Measurements from ENCODE around the gene NDST4.

Gene NDST4

GRCh38 chr4:114907568-114907967 lies 205.9 kb downstream of the NDST4 start:
- no peak for DNase-seq (ENCODE audit: low read depth in 2 of 2)

- DNase-seq (ENCODE audit: low read depth in 2 of 2), result no peak
Observed at GRCh38 chr4:114905017-114905416, 208.4 kb downstream of the NDST4 start.

DNA sequence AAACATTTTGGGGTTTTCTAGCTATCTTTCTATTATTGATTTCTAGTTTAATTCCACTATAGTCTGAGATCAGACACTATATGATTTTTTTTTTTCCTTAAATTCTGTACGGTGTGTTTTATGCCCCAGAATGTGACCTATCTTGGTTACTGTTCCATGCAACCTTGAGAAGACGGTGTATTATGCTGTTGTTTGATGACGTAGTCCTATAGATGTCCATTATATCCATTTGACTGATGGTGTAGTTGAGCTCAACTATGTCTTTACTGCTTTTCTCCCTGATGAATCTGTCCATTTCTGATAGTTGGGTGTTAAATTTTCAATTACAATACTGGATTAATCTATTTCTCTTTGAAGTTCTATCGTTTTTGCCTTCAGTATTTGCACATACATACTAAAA lies 212.5 kb downstream of the NDST4 start:
- DNase-seq (ENCODE audit: low read depth in 2 of 2), result no peak

DNA sequence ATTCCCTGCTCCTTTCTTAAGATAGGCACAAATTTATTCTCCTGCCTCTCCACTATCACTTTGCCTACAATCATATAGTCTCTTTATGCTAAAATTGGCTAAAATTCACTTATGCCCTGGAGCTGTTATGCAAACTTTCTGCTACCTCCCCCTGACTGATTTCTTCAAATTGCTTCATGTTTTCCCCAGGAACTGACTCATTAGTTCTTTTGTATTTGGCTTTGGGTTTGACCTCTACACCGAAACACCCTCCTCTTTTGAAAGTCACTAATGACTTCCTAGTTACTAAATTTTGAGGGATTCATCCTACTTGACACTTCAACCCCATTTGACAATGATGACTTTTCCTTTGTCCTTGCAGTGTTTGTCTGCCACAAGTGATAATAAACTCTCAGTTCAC lies 222.6 kb downstream of the NDST4 start:
- no peak for DNase-seq (ENCODE audit: low read depth in 2 of 2)

GRCh38 chr4:114886761-114887160 lies 226.7 kb downstream of the NDST4 start:
- DNase-seq (ENCODE audit: low read depth in 2 of 2), result no peak

DNA sequence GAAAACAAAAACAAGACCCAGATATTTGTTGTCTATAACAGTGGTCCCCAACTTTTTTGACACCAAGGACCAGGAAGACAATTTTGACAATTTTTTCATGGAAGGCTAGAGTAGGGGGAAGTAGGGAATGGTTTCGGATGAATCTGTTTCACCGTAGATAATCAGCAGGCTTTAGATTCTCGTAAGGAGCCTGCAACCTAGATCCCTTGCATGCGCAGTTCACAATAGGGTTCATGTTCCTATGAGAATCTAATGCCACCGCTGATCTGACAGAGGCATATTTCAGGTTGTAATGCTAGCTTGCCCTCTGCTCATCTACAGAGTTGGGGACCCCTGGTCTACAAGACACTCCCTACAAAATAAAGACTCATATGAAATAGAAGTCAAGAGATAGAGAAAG lies 229.8 kb downstream of the NDST4 start:
- DNase-seq (ENCODE audit: low read depth in 2 of 2), result no peak

GRCh38 chr4:114879916-114880669 lies 233.3 kb downstream of the NDST4 start:
- no peak for DNase-seq (ENCODE audit: low read depth in 2 of 2)

DNA sequence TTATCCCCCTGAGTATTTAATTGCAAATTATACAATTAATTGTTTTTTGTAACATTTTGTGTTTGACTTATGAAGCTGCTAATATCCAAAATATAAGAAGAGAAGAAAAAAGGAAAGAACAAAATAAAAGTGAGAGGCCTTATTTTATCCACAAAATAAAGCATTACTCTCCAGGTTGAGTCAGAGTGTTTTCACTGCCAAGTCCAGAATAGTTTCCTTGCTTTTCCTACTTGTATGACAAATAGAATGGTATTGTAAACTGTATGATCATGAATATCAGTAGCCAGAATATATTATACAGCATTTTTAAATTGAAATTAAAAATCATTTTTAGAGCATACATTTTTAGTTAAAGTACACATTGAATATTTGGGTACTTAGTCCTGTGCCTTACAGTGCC lies 237.8 kb downstream of the NDST4 start:
- DNase-seq (ENCODE audit: low read depth in 2 of 2), result no peak

DNA sequence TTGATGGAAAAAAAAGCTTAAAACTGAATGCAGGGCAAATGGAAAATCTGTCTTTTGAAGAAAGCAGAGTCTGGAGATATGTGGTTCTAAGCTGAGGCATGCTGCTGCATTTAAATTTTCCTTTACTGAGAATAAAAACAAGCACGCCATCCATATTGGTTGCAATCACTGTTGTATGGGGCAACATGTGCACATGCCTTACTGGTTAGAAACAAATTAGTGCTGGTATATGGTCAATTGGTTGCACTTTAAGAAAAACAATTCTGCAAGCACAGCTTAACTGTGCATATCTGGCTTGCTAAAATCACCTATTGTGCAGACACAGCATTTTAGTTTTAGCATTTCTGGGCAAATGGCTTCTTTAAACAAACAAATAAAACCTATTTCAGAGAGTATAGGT lies 239.1 kb downstream of the NDST4 start:
- DNase-seq (ENCODE audit: low read depth in 2 of 2), result no peak

DNA sequence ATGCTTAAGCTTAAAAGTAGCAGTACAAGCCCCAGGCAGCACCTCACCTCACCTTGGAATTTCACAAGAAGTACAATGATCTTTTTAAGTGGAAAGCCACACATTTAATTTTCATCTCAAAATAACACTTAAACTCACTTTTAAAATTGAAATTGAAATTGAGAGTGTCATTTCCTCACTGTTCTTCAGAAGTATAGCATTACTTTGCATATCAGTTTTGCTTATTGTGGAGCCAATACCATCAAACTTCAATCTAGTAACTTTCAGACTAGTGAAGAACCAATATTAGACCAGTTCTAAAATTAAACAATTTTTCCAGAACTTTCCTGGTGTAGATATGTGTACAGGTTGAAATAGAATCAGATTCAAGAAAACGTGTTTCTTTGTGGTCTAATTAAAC lies 242.4 kb downstream of the NDST4 start:
- no peak for DNase-seq (ENCODE audit: low read depth in 2 of 2)

- no peak for DNase-seq (ENCODE audit: low read depth in 2 of 2)
Observed at GRCh38 chr4:114866901-114867670, 246.3 kb downstream of the NDST4 start.

DNA sequence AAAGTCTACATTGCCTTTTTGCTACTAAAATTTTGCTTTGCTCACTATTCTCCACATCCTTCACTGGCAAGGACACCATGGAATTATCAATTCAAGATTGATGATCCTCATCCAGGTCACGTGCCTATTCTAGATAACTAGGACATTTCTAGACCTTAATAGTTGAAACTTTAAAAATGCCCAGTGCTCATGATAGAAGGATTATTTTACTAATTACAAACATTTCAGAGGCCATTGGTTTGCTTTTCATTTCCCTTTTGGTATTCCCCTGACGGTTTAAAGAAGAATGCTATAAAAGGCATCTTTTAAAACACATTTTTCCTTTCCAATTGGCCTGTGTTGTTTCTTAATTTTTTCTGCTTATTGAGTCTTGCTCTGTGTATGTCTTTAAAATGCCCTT lies 249.4 kb downstream of the NDST4 start:
- no peak for DNase-seq (ENCODE audit: low read depth in 2 of 2)

GRCh38 chr4:114860786-114861185 lies 252.6 kb downstream of the NDST4 start:
- DNase-seq (ENCODE audit: low read depth in 2 of 2), result no peak

- no peak for DNase-seq (ENCODE audit: low read depth in 2 of 2)
Observed at GRCh38 chr4:114857831-114858230, 255.6 kb downstream of the NDST4 start.

GRCh38 chr4:114839986-114840385 lies 273.4 kb downstream of the NDST4 start:
- no peak for DNase-seq (ENCODE audit: low read depth in 2 of 2)

GRCh38 chr4:114830628-114831027 lies 282.8 kb downstream of the NDST4 start:
- DNase-seq (ENCODE audit: low read depth in 2 of 2), result no peak

GRCh38 chr4:114827651-114828050 lies 285.8 kb downstream of the NDST4 start:
- no peak for DNase-seq (ENCODE audit: low read depth in 2 of 2)

- DNase-seq (ENCODE audit: low read depth in 2 of 2), result no peak
Observed at GRCh38 chr4:114815760-114816159, 297.7 kb downstream of the NDST4 start.

DNA sequence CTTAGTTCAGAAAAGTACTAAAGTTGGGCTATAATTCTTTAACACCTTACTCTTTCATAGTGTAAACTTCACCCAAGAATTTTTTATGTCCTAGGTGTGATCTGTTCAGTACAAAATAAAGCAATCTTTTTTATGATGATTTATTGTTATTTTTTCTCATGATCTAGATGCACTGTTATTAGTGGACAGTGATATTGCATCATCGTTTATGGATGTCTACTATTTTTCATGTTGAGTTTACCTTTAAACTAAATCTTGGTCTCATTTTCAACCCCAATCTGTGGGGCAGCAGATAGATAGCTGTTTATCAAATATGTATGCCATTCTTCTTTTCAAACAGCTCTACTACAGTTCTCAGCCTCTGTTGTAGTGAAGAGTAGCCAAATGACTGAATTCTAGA lies 299.5 kb downstream of the NDST4 start:
- no peak for DNase-seq (ENCODE audit: low read depth in 2 of 2)

DNA sequence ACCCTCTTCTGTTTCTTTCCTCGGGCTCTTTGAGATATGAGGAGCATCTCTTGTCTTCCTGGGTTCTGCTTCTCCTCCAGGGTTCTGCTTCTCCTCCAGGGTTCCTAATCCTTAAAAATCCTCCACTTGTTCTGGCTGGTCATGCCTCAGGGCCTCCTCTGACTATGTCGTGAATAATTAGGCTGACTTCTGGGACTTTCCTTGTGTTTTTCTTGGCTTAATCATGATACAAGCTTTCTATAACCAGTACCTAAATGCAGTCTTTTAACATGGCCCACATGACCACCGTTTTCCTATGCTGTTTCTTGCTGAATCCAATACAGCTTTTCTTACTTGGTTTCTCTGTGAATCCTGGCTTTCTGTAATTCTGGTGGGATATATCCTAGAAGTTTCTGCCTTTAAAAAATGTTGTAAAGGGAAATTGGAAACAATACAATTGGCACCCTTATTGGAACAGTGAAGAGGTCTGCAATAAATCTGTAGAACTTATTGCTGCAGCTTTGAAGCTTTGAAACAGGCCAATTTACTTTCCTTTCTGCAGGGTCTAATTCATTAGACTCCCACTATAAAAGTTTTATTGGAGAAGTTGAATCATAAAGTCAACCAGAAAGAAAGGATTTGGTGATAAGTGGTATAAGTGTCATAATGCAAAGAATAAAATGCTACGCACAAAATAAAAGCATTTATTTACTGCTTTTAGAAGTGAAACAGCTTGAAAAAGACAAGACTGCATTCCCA lies 301.7 kb downstream of the NDST4 start:
- DNase-seq (ENCODE audit: low read depth in 2 of 2), result no peak

- DNase-seq (ENCODE audit: low read depth in 2 of 2), result no peak
Observed at GRCh38 chr4:114807759-114808404, 305.5 kb downstream of the NDST4 start.

DNA sequence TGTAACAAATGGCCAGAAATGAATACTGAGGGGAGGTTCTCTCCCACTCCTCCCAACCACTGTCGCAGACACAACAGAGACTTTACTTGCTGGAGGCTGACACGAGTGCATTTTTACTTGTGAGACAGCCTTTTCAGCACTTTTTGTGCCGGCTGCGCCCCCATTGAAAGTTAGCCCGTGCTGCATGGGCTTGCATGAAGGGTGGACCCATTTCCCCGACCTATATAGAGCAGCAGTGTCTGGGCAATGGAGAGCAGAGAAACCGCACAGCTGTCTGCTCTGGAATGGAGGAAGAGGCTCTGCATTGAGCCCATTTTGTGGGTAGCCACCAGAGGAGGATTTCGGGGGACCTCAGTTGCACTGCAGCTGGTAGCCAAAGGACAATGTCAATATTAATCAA lies 306.1 kb downstream of the NDST4 start:
- no peak for DNase-seq (ENCODE audit: low read depth in 2 of 2)
